Dendritic cell treated with granulocyte-macrophage colony-stimulating factor and Interleukin-4, amounts not matched to agents 40 ng/mL and 50 ng/mL, for 4 days (primary cell): Measurements from ENCODE around the gene HBA2.
"Not testable (repeated sequence)": the region's sequence is repeated elsewhere in the genome, so short reads cannot be mapped to it uniquely, and the experiment has no call there.

Source experiments
- H3K27ac Mint-ChIP-seq: one replicate; pipeline ENCODE4 v1.8.0; 2022; ENCODE audit warnings: mild to moderate bottlenecking, mixed read lengths
- H3K27me3 Mint-ChIP-seq: one replicate; pipeline ENCODE4 v1.8.0; 2022; ENCODE audit warnings: mild to moderate bottlenecking, mixed read lengths
- H3K36me3 Mint-ChIP-seq: one replicate; pipeline ENCODE4 v1.8.0; 2022; ENCODE audit warnings: low read depth, mixed read lengths
- H3K4me1 Mint-ChIP-seq: one replicate; pipeline ENCODE4 v1.8.0; 2022; ENCODE audit warnings: low read depth, mixed read lengths
- H3K4me3 Mint-ChIP-seq: one replicate; pipeline ENCODE4 v1.8.0; 2022; ENCODE audit warnings: mild to moderate bottlenecking, moderate library complexity, mixed read lengths
- H3K9me3 Mint-ChIP-seq: one replicate; pipeline ENCODE4 v1.8.0; 2022; ENCODE audit warnings: mixed read lengths
- intact Hi-C: fragments of 100-400 bp; cut with micrococcal nuclease; formaldehyde crosslinking; loops from one replicate; pipeline ENCODE4 v1.15.0; 2022

Gene HBA2

DNA sequence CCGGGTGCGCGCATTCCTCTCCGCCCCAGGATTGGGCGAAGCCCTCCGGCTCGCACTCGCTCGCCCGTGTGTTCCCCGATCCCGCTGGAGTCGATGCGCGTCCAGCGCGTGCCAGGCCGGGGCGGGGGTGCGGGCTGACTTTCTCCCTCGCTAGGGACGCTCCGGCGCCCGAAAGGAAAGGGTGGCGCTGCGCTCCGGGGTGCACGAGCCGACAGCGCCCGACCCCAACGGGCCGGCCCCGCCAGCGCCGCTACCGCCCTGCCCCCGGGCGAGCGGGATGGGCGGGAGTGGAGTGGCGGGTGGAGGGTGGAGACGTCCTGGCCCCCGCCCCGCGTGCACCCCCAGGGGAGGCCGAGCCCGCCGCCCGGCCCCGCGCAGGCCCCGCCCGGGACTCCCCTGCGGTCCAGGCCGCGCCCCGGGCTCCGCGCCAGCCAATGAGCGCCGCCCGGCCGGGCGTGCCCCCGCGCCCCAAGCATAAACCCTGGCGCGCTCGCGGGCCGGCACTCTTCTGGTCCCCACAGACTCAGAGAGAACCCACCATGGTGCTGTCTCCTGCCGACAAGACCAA is at the start of gene HBA2:
Gene HBA2 (plus strand): TSS at position 503 of the 568 bp plus-strand sequence. CDS start 37 bp downstream, at position 540.
- H3K9me3 Mint-ChIP-seq, intact Hi-C loops, H3K36me3 Mint-ChIP-seq, H3K4me3 Mint-ChIP-seq, H3K27ac Mint-ChIP-seq: not testable (repeated sequence)
- peaks cover 77% of the 10 kb centered on the region for H3K27me3 Mint-ChIP-seq
- peaks cover 26% of the 10 kb centered on the region for H3K4me1 Mint-ChIP-seq

DNA sequence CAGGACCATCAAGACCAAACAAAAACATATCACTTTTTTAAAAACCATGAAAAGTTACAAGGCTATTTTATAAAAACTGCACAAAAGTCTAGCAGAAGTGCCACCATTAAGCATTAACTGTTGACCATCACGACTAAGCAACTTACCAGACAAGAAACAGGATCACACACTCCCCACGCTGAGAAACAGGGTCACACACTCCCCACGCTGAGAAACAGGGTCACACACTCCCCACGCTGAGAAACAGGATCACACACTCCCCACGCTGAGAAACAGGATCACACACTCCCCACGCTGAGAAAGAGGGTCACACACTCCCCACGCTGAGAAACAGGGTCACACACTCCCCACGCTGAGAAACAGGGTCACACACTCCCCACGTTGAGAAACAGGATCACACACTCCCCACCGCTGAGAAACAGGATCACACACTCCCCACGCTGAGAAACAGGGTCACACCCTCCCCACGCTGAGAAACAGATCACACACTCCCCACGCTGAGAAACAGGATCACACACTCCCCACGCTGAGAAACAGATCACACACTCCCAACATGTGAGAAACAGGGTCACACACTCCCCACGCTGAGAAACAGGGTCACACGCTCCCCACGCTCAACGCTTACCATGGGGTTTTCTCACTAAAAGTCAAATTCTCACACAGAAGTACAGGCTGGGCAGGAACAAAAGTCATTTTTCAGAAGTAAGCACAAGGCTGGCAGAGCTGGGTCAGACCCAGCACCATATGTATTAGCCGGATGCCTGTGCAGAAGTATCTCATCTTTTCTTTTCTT is 48.9 kb upstream of the HBA2 start:
- H3K27ac Mint-ChIP-seq, H3K4me3 Mint-ChIP-seq, intact Hi-C loops, H3K27me3 Mint-ChIP-seq, H3K9me3 Mint-ChIP-seq, H3K4me1 Mint-ChIP-seq: not testable (repeated sequence)
- peaks cover 57% of the 10 kb centered on the region for H3K36me3 Mint-ChIP-seq

DNA sequence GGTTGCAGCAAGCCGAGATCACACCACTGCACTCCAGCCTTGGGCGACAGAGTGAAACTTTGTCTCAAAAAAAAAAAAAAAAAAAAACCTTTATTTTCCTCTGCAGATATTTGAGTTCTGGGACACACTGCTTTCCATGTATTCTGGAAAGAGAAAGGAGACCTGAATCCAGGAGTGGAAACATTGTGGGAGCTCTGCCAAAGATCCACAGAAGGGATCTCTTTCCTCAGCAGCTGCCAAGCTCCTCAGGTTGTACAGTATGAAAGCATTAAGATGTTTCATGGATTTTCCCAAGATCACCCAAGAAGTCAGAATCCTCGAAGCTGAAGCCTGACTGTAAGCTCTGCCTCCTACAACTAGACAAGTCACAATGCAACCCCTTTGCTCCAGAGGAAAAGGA is 47.7 kb upstream of the HBA2 start:
- Mint-ChIP-seq H3K36me3 (peaks cover 57% of the 10 kb centered on the region), H3K9me3 (no peaks in the 10 kb centered on the region), H3K4me3 (no peak overlapping the region), H3K4me1 (peaks cover 3% of the 10 kb centered on the region), H3K27ac (no peak overlapping the region), H3K27me3 (no peaks in the 10 kb centered on the region)
- intact Hi-C loops: no loop called here

DNA sequence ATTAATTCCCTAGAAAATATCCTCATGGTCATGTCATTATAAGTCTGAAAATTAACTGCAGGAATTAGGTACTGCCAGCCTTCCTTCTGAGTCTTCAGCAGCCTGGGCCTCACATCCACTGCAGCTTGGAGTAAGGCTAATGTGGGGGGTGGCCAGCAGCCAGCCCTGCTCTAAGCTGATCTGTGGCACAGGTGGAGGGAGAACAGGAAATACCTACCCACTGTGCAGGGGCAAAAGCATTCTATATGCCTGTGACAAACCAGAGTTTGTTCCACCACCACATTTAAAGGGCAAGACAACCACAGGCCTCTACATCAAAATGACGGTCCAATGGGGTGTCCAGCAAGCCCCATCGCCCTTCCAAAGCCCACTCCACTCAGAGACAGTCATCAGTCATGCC is 43.6 kb upstream of the HBA2 start:
- no peaks in the 10 kb centered on the region for H3K4me1 Mint-ChIP-seq
- intact Hi-C loops: no loop called here
- peaks cover 28% of the 10 kb centered on the region for H3K36me3 Mint-ChIP-seq
- no peaks in the 10 kb centered on the region for H3K27me3 Mint-ChIP-seq
- no peak overlapping the region for H3K27ac Mint-ChIP-seq
- no peak overlapping the region for H3K4me3 Mint-ChIP-seq
- H3K9me3 Mint-ChIP-seq: no peaks in the 10 kb centered on the region

DNA sequence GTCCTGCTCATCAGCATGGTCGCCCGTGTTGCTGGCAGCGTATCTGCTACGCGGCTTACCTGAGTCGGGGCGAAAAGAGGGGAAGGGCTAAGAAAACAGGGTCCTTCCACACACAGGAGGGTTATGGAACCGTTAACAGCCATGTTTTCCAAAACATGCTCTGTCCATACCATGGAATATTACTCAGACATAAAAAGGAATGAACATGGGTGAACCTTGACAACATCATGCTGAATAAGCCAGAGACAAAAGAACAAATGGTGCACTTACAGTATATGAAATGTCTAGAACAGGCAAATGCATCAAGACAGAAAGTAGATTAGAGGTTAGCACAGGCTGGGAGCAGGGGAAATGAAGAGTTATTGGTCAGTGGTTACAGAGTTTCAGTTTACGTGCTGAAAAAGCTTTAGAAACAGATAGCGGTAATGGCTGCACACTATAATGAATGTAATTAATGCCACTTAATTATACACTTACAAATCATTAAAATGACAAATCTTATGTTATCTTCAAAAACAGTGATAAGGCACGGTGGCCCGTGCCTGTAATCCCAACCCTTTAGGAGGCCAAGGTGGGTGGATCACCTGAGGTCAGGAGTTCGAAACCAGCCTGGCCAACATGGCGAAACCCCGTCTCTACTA is 42.0 kb upstream of the HBA2 start:
- Mint-ChIP-seq H3K27me3 (no peaks in the 10 kb centered on the region), H3K4me3 (no peak overlapping the region), H3K27ac (no peak overlapping the region), H3K36me3 (peaks cover 12% of the 10 kb centered on the region), H3K9me3 (no peaks in the 10 kb centered on the region), H3K4me1 (no peaks in the 10 kb centered on the region)
- intact Hi-C loops: no loop called here

DNA sequence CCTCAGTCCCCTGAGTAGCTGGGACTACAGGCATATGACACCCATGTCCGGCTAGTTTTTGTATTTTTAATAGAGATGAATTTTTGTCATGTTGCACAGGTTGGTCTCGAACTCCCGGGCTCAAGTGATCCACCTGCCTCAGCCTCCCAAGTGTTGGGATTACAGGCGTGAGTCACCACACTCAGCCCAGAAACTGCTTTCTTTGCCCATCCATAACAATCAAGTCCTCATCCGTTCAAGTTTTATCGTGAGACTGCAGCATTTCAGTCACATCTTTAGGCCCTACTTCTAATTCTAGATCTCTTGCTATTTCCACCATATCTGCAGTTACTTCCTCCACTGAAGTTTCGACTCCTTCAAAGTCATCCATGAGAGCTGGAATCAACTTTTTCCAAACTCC is 40.6 kb upstream of the HBA2 start:
- Mint-ChIP-seq H3K4me3 (no peak overlapping the region), H3K36me3 (peaks cover 9% of the 10 kb centered on the region), H3K27me3 (no peaks in the 10 kb centered on the region), H3K4me1 (no peaks in the 10 kb centered on the region), H3K9me3 (no peaks in the 10 kb centered on the region), H3K27ac (no peak overlapping the region)
- intact Hi-C loops: no loop called here

DNA sequence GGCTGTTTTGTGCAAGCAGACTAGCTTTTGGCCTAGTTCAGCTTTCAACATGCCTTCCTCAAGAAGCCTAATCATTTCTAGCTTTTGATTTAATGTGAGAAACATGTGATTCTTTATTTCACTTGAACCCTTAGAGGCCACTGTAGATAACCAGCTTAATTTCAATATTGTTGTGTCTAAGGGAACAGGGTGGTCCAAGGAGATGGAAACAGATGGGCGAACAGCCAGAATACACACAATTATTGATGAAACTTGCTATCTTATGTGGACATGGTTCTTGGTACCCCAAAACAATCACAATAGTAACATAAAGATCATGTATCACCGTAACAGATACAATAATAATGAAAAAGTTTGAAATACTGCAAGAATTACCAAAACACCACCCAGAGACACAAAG is 39.0 kb upstream of the HBA2 start:
- H3K4me1 Mint-ChIP-seq: peaks cover under 1% of the 10 kb centered on the region
- H3K27ac Mint-ChIP-seq: no peak overlapping the region
- no peak overlapping the region for H3K4me3 Mint-ChIP-seq
- intact Hi-C loops: no loop called here
- H3K27me3 Mint-ChIP-seq: no peaks in the 10 kb centered on the region
- peaks cover 13% of the 10 kb centered on the region for H3K36me3 Mint-ChIP-seq
- H3K9me3 Mint-ChIP-seq: no peaks in the 10 kb centered on the region

DNA sequence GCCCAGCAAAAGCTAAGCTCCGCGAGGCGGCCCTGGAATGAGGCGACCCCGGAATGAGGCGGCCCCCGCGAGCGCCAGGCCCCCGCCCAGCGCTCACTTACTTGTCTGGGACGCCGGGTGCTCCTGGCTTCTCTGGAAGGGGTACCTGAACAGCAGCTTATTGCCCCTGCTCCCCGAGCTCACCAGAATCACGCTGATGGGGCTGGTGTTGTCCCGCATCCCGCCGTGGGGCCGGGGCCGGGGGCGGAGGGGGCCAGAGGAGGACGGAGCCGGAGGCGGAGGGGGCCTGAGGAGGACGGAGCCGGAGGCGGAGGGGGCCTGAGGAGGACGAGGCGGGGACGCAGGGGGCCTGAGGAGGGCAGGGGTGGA is 34.6 kb upstream of the HBA2 start:
- Mint-ChIP-seq H3K9me3 (no peaks in the 10 kb centered on the region), H3K4me1 (peaks cover 4% of the 10 kb centered on the region), H3K27ac (peak overlapping the region; percentile 99), H3K4me3 (peak overlapping the region; percentile 78), H3K27me3 (peaks cover 3% of the 10 kb centered on the region), H3K36me3 (peaks cover 7% of the 10 kb centered on the region)
- intact Hi-C loops: no loop called here

DNA sequence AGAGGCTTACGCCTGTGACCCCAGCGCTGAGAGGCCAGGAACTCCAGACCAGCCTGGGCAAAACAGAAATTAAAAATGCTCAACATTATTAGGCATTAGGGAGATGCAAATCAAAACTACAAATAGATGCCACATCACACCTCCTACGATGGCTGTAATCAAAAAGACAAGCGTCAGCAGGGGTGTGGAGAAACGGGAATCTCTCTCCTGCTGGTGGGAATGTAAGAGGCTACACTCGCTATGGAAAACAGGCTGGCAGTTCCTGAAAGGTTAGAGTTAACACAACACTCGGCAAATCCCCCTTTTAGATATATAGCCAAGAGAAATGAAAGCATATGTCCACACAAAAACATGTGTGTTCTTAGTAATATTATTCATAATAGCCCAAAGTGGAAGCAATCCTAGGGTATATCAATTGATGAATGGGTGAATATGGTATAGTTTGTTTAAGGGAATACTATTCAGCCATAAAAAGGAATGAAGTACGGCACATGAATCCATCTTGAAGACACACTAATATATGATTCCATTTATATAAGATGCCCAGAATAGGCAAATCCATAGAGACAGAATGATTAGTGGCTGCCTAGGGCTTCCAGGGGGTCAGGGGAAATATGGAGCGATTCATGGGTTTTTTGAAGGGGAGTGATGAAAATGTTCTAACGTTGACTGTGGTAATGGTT is 32.4 kb upstream of the HBA2 start:
- Mint-ChIP-seq H3K9me3 (no peaks in the 10 kb centered on the region), H3K36me3 (peaks cover 7% of the 10 kb centered on the region), H3K27ac (no peak overlapping the region), H3K4me3 (no peak overlapping the region), H3K4me1 (peaks cover 4% of the 10 kb centered on the region), H3K27me3 (peaks cover 12% of the 10 kb centered on the region)
- intact Hi-C loops: no loop called here

DNA sequence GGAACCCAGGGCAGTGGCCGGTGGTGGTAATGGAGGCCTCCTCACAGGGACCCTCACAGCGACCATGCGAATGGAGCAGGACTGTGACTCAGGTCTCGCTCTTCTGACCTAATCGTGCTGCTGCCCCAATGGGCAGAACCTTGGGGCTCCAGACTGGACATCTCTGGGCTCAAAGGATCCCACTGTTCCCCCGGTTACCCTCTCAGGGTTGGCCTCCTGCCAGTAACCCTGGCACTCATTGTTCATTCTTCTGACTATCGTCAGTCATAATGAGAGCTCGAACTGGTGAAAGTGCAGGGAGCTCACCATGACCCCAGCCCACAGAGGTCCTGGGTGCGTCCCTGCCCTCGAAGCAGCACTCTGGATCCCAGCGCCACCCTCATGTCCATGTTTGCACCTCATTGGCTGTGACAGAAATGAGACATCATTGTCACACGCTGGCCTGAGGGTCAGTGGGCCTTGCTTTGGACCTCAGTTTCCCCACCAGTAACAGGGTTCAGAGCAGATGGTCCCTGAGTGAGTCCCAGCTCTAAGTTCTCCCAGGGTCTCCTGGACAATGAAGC is 30.2 kb upstream of the HBA2 start:
- Mint-ChIP-seq H3K27me3 (peaks cover 14% of the 10 kb centered on the region), H3K9me3 (no peaks in the 10 kb centered on the region), H3K4me3 (no peak overlapping the region), H3K4me1 (peaks cover 4% of the 10 kb centered on the region), H3K36me3 (peaks cover 7% of the 10 kb centered on the region), H3K27ac (no peak overlapping the region)
- intact Hi-C loops: no loop called here

DNA sequence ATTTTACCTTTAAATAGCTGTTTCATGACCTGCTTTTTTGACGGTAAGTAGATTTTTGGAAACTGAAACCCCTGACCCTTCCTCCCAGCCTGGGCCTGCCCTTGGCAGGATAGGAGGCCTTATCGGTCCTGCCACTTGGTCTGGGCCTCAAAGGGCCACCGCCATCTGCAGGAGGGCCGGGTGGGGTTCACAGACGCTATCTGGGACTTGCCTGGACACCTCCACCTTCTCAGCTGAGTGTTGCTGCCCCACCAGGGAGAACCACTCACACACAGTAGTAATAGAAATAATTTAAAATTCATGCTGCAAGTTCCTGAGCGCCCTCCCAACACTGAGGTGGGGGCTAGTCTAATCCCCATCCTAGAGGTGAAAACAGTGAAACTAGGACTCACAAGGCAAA is 29.6 kb upstream of the HBA2 start:
- Mint-ChIP-seq H3K36me3 (peaks cover 7% of the 10 kb centered on the region), H3K4me1 (peaks cover 4% of the 10 kb centered on the region), H3K4me3 (no peak overlapping the region), H3K9me3 (no peaks in the 10 kb centered on the region), H3K27ac (no peak overlapping the region), H3K27me3 (peaks cover 14% of the 10 kb centered on the region)
- intact Hi-C loops: no loop called here

DNA sequence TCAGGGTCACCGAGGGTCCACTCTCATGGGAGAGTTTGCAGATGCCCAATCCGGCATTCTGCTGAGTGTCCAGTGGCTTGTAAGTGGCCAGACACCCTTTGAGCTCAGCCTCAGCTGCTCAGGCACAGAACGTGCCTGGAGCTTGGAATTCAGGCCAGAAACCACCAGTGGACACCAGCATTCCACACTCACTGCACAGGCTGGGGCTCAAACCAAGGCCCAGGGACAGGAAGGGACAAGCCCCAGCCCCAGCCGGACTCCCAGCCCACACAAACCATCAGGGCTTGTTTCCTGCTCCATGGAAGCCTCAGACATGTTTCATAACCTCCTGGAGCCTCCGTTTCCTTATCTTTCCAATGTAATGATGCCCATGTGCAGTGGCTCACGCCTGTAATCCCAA is 29.2 kb upstream of the HBA2 start:
- Mint-ChIP-seq H3K27me3 (peaks cover 16% of the 10 kb centered on the region), H3K4me3 (no peak overlapping the region), H3K9me3 (no peaks in the 10 kb centered on the region), H3K4me1 (peaks cover 4% of the 10 kb centered on the region), H3K36me3 (peaks cover 6% of the 10 kb centered on the region), H3K27ac (no peak overlapping the region)
- intact Hi-C loops: no loop called here

DNA sequence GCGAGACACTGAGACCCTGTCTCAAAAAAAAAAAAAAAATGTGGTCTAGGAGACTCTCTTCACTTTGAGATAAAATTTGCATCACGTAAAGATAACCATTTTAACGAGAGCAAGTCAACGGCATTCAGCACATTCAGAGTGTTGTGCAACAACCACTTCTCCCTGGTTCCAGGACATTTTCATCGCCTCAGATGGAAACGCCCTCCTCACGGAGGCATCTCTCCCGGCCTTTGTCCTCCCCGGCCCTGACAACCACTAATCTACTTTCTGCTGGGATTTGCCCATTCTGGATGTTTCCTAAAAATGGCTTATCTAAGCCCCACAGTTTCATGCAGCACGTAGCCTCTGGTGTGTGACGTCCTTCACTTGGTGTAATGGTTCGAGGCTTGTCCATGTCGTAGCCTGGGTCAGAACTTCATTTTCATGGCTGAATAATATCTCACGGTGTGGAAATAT is 27.9 kb upstream of the HBA2 start:
- intact Hi-C loops: no loop called here
- Mint-ChIP-seq H3K27ac (no peak overlapping the region), H3K9me3 (no peaks in the 10 kb centered on the region), H3K4me1 (peaks cover 5% of the 10 kb centered on the region), H3K36me3 (no peaks in the 10 kb centered on the region), H3K4me3 (no peak overlapping the region), H3K27me3 (peaks cover 24% of the 10 kb centered on the region)

DNA sequence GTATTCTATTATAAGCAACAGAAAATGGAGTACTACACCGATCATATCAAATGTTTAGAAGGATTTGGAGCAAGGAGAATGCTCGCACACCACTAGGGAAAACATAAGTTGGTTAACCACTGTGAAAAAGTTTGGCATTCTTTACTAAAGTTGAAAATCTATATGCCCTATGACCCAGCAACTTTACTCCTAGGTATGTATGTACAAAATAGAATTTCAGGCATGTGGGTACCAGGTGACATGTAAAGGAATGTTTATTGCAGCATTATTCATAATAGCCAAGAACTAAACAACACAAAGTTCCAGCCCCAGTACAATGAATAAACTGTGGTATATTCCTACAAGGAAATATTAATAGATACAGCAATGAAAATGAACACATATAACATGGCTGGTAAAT is 26.0 kb upstream of the HBA2 start:
- intact Hi-C loops: no loop called here
- Mint-ChIP-seq H3K27me3 (peaks cover 37% of the 10 kb centered on the region), H3K4me1 (peaks cover 5% of the 10 kb centered on the region), H3K4me3 (no peak overlapping the region), H3K36me3 (no peaks in the 10 kb centered on the region), H3K9me3 (no peaks in the 10 kb centered on the region), H3K27ac (no peak overlapping the region)
